ENCODE results near the gene PCDHGA11.

- TF ChIP-seq EZH2phosphoT487 (IDR thresholded peaks at IDR 0.05; ENCODE audit: insufficient read depth, low read depth), result no peak
- TF ChIP-seq EZH2 (IDR thresholded peaks at IDR 0.05; ENCODE audit: insufficient read depth, poor library complexity, severe bottlenecking), result no peak
Measured at GRCh38 chr5:141413540-141414069, 7.2 kb upstream of the PCDHGA11 start.

Measured in GM23248 (cell line).